ENCODE measurements around the gene KCNJ16.

The KCNJ16 gene

DNA sequence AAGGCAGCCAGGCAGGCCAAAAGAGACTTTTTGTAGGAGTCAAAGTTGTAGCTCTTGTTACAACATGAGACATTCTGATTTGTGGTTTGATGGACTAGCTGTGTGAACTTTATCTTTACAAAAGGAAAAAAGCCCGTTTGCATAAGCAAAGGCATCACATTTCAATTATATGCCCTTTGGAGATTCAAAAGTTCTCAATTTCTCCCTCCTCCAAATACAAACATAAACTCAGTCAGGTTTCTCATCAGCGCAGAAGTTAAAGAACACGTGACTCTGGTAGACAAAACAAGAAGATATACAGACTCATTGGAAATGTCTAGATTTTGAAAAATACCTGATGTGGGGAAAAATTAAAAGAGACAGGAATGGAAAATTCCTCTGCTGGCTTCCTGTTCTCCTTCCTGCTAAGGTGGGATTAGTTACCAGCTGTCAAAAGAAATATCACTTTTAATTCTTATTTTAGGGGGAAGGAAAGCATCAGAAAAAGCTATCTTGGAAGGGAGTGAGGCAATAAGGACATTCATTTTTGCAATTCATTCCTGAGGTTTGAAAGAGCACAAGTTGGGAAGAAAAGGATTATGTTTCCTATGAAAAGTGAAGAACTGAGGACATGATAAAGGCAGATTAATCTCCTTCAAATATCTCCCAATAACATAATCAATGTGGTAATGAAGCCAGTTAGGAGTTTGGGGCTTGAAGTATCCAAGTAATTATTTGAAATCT, 4.6 kb upstream of the KCNJ16 start:
- no peak for DNase-seq

DNA sequence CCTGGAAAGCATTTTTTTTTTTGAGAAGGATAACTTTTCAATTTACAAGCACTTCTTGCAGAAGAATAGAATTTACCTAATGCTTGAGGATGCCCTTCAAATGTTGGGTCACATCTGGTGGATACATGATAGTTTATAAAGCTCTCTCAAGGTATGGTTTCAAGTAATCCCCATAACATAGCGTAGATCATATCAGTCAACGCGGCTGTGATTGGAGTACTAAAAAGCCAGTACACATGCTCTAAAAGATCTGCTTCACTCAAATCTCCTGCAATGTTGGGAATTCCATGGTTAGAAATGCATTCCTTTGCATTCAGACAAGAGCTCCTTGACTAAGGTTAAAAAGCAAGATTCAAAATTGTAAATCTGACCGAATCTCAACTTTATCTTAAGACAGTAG, 3.9 kb upstream of the KCNJ16 start:
- no peak for DNase-seq

DNA sequence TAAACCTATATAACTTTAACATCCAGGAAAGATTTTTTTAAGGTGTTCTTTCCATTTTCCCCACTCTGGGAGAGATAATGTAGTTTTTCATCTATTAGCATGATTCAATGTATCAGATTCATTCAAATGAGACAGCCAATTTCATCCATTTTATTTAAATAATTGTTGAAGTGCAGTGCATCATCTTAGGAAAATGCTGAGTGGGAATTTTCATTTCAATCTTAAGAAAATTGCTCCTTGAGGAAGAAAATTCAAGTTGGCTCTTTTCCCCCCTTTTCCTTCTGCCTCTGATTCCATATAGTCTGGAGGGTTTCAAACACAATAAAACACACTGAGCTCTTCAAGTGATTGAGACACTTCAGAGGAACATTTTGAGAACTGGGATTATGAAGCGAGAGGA, 3.4 kb upstream of the KCNJ16 start:
- DNase-seq, result no peak

DNA sequence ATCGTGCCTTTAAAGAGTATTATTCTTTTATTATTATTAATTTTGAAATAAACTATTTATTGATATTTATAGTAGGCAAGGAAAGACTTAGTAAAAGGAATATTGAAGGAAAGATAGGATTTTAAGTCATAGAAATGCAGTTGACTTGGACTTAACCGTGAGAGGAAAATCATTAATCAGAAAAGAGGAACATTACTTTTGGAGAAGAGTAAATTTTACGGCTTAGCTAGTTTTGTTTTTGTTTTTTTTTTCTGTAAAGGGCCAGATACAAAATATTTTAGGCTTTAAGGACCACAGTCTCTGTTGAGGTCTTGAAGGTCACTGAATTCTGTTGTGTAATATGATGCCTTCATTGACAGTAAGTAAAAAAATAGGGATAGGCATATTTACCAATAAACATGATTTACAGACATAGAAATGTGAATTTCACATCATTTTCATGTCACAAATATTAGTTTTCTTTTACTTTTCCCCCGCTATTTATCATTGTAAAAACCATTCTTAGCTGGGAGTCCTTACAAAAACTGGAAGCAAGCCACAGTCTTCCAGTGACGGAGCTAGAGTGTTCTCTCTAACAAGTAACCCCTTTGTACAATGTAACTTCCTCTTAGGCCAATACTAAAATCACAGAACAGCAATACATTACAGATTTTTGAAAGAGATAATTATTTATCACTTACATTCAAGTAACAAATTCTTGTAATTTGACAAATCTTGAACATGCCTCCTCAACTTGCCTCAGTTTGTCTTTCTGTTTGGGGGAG, 2.3 kb upstream of the KCNJ16 start:
- peak in 9 of 51 donors; percentile 2 to 43 (median 6) for DNase-seq

DNA sequence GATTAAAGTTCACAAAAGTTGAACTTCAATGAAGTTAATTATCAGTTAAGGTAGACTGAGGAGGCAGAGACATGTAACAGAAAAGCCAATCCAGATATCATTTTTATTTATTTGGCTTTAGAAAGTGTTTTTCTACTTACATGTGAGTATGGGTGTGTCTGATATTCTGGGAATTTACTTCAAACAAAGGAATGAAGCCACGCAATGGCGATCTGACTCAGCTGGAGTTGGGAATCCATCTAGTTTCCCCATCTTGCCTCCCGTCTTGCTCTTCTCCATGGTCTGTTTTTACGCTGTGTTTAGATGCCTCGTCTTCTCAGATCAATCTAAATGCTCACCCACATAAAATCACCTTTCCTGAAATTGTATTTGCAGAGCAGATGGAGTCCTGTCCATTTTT, 1.7 kb upstream of the KCNJ16 start:
- no peak for DNase-seq

- no peak for DNase-seq
Observed at GRCh38 chr17:70073799-70074198, 1.2 kb upstream of the KCNJ16 start.

- peak in 1 of 51 donors; percentile 3 for DNase-seq
Observed at GRCh38 chr17:70074236-70074830, 692 bp upstream of the KCNJ16 start.

GRCh38 chr17:70076189-70076588, 1.2 kb downstream of the KCNJ16 start:
- DNase-seq, result no peak

- DNase-seq, result no peak
Observed at GRCh38 chr17:70076831-70077230, 1.8 kb downstream of the KCNJ16 start.

DNA sequence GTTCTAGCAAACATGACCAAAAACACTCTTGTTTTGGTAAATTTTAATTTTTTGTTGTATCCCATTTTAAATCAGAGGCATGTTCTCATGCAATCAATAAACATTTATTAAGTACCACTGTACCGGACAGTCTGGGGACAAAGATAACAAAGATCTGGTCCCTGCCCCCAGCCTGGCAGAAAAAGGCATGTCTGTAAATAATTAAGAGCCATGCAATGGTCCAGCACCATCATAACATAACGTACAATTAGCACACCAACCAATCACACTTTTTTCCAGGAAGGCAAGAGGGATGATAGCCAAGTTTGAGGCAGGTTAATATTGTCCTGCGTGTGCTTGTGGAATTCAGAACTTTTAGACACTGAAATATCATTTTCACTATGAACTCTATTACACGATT, 3.5 kb downstream of the KCNJ16 start:
- no peak for DNase-seq

GRCh38 chr17:70078994-70079531, 4.0 kb downstream of the KCNJ16 start:
- no peak for DNase-seq

GRCh38 chr17:70080541-70081347, 5.7 kb downstream of the KCNJ16 start:
- DNase-seq, result no peak

GRCh38 chr17:70081885-70082284, 6.9 kb downstream of the KCNJ16 start:
- no peak for DNase-seq

GRCh38 chr17:70084476-70084875, 9.5 kb downstream of the KCNJ16 start:
- DNase-seq, result no peak

GRCh38 chr17:70086516-70086915, 11.5 kb downstream of the KCNJ16 start:
- DNase-seq, result no peak

GRCh38 chr17:70089513-70090148, 14.6 kb downstream of the KCNJ16 start:
- no peak for DNase-seq

DNA sequence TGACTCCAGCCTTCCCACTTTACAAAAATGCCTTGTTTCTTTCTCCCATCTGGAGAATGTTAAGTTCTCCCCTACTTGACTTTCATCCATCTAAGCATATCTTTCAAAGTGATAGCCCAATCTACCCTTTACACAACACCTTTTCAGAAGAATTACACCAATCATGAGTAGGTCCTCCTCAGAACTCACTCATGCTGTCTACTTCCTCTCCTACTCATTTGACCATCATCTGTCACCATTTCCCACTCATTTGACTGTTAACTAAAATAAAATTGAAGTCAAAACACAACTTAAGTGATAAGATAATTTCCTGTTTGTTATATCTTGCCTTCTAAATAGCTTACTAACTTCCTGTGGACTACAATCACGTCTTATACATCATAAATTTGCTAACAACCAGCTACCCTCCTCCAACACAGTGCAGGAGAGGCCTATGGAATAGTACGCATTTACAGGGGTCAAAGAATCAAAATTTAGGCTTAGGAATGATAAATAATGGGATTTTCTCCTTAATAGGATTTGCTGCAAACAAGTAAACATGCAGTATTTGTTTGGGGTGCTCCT, 16.1 kb downstream of the KCNJ16 start:
- no peak for DNase-seq

- DNase-seq, result no peak
Observed at GRCh38 chr17:70091696-70092095, 16.7 kb downstream of the KCNJ16 start.

DNA sequence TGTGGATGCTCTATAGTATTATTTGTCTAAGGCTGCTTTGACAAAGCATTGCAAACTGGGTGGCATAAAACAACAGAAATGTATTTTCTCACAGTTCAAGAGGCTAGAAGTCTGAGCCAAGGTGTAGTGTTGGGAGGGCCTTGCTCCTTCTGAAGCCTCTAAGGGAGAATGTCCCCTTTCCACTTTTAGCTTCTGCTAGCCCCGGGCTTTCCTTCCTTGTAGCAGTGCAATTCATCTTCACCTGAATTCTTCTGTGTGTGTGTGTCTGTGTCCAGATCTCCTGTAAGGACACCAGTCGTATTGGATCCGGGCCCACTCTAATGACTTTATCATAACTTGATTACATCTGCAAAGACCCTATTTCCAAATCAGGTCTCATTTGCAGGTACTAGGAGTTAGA, 18.1 kb downstream of the KCNJ16 start:
- DNase-seq, result no peak

- DNase-seq, result no peak
Observed at GRCh38 chr17:70095455-70095854, 20.4 kb downstream of the KCNJ16 start.

DNA sequence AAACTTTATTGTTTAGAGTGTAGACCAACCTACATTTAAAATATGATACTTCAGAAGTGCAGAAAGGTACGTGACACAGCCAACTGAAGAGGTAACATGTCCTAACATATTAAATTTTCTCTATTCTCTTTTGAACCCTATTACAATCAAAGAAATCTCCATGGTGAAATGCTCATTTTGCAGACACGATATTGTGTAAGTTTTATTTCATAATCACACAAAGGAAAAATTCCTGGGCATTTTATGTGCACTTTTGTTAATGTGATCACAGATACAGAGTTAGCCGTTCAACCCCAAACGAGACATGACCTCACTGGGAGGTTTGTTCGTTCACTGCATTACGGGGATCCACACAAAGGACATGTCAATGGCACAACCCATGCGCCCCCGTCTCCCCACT, 21.8 kb downstream of the KCNJ16 start:
- DNase-seq, result no peak
